Lung (tissue), 12 donors: Measurements from ENCODE around the gene RFWD3. TPM values are rescaled to one million over a fixed set of nuclear protein-coding genes. Genes with fewer than 3 reads are reported as not detected.

Source experiments
- ATAC-seq: fragments of 200-7000 bp; cut with Tn5 transposase; one replicate; pipeline ENCODE4 v1.9.1; 2020; ENCODE audit warnings: moderate number of reproducible peaks; ENCODE audit not compliant: insufficient read depth, low FRiP score
- DNase-seq, 3 donors: peaks; one replicate each; pipeline ENCODE4 v3.0.0-alpha.2; 2013 to 2017
- H3K27ac ChIP-seq, 2 donors: one replicate each; pipeline ENCODE4 v1.5.1; 2013; ENCODE audit warnings: mild to moderate bottlenecking in 2 of 2, moderate library complexity in 2 of 2, control low read depth in 1 of 2, inconsistent platforms in 1 of 2, low read depth in 1 of 2, low read length in 1 of 2
- H3K27me3 ChIP-seq, 3 donors: one replicate each; pipeline ENCODE4 v1.5.1; 2013; ENCODE audit warnings: low read length in 2 of 3; ENCODE audit not compliant: control insufficient read depth in 3 of 3, insufficient read depth in 3 of 3
- H3K36me3 ChIP-seq, 4 donors: one replicate each; pipeline ENCODE4 v1.5.1; 2013; ENCODE audit warnings: low read length in 4 of 4, mild to moderate bottlenecking in 1 of 4, moderate library complexity in 1 of 4; ENCODE audit not compliant: control insufficient read depth in 4 of 4, insufficient read depth in 4 of 4
- H3K4me1 ChIP-seq, 5 donors: one replicate each; pipeline ENCODE4 v1.5.1; 2013; ENCODE audit warnings: low read length in 5 of 5, mild to moderate bottlenecking in 2 of 5, moderate library complexity in 1 of 5; ENCODE audit not compliant: control insufficient read depth in 5 of 5, insufficient read depth in 5 of 5
- H3K4me3 ChIP-seq: one replicate; pipeline ENCODE4 v1.5.1; 2013; ENCODE audit warnings: mild to moderate bottlenecking, control low read depth, moderate library complexity
- H3K9ac ChIP-seq, 2 donors: one replicate each; pipeline ENCODE4 v1.5.1; 2013; ENCODE audit warnings: low read length in 2 of 2, control low read depth in 1 of 2; ENCODE audit not compliant: insufficient read depth in 1 of 2
- H3K9me3 ChIP-seq, 4 donors: one replicate each; pipeline ENCODE4 v1.5.1; 2013; ENCODE audit warnings: low read length in 3 of 4, mild to moderate bottlenecking in 1 of 4, moderate library complexity in 1 of 4; ENCODE audit not compliant: control insufficient read depth in 4 of 4, insufficient read depth in 3 of 4
- CTCF ChIP-seq: IDR thresholded peaks from 2 replicates; pipeline ENCODE4 v1.5.1; 2012; ENCODE audit warnings: mild to moderate bottlenecking; ENCODE audit errors: control extremely low read depth, extremely low read depth
- WGBS, 2 donors: extraction: QIAGEN DNeasy Blood & Tissue Kit; methylation state at CpG; one replicate each; pipeline ENCODE4 v1.1.7; 2013; 5-methylcytosine and 5-hydroxymethylcytosine counted together
- polyA plus RNA-seq, 2 donors: library from polyadenylated mRNA; stranded (reverse); fragments of 200-250 nt; gene quantifications; one replicate each; pipeline ENCODE4 v1.2.1, GENCODE V29; 2013
- total RNA-seq, 2 donors: library from RNA; depleted of rRNA in 1 of 2; stranded (reverse); fragments of >200 nt in 1 of 2; gene quantifications; one replicate each; pipeline ENCODE4 v1.2.1, GENCODE V29; 2014 to 2021
- donor health status: control.
- donor health status: control.
- donor health status: Bipolar disorder and iron deficiency.
- donor health status: healthy.
- donor health status: DM: yes; HTN: yes; CAD: no.

The RFWD3 gene
- total and polyA plus RNA-seq, 4 donors = 7.4 to 23.3 (median 11.4) TPM

GRCh38 chr16:74637742-74638453, 28.8 kb downstream of the RFWD3 start:
- H3K4me1 ChIP-seq = no peaks in the 10 kb centered on the region
- H3K27ac ChIP-seq = no peak overlapping the region
- H3K9me3 ChIP-seq = no peaks in the 10 kb centered on the region
- no peak overlapping the region for H3K9ac ChIP-seq
- no peak for TF ChIP-seq CTCF
- peaks cover 9 to 23% (median 17%) of the 10 kb centered on the region in 4 donors for H3K36me3 ChIP-seq
- 85 to 93% methylated on average over 7 of the region's 7 CpGs for WGBS, 2 donors
- no peak overlapping the region for H3K4me3 ChIP-seq
- no peaks in the 10 kb centered on the region for H3K27me3 ChIP-seq
- no peak for ATAC-seq
- DNase-seq = no peak

- H3K9me3 ChIP-seq = no peaks in the 10 kb centered on the region
- WGBS, 2 donors = 72 to 75% methylated on average over 5 of the region's 5 CpGs
- H3K27me3 ChIP-seq = no peaks in the 10 kb centered on the region
- no peak for DNase-seq
- TF ChIP-seq CTCF = no peak
- no peak overlapping the region for H3K27ac ChIP-seq
- peaks cover 22 to 40% (median 25%) of the 10 kb centered on the region in 4 donors for H3K36me3 ChIP-seq
- no peak for ATAC-seq
- no peak overlapping the region for H3K9ac ChIP-seq
- no peak overlapping the region for H3K4me3 ChIP-seq
- H3K4me1 ChIP-seq = no peaks in the 10 kb centered on the region
Observed at GRCh38 chr16:74635303-74635702, 31.4 kb downstream of the RFWD3 start.

GRCh38 chr16:74633686-74634085, 33.0 kb downstream of the RFWD3 start:
- H3K4me3 ChIP-seq = no peak overlapping the region
- no peak overlapping the region for H3K9ac ChIP-seq
- H3K27me3 ChIP-seq = no peaks in the 10 kb centered on the region
- DNase-seq (no peak), ATAC-seq (no peak)
- no peak overlapping the region for H3K27ac ChIP-seq
- H3K9me3 ChIP-seq = no peaks in the 10 kb centered on the region
- no peaks in the 10 kb centered on the region for H3K4me1 ChIP-seq
- peaks cover 21 to 41% (median 25%) of the 10 kb centered on the region in 4 donors for H3K36me3 ChIP-seq
- no peak for TF ChIP-seq CTCF
- WGBS, 2 donors = 89 to 90% methylated on average over 7 of the region's 7 CpGs
